GM19328 (cell line): ENCODE data around the gene ANO7.
"Not testable (repeated sequence)": the region's sequence is repeated elsewhere in the genome, so short reads cannot be mapped to it uniquely, and the experiment has no call there.

Experiments
- ATAC-seq: cut with Tn5 transposase; IDR thresholded peaks from one replicate; pipeline ENCODE4 v1.9.1; 2021; ENCODE audit warnings: mild to moderate bottlenecking, moderate library complexity; ENCODE audit not compliant: unreplicated experiment

ANO7 gene

GRCh38 chr2:241189093-241189855, 797 bp downstream of the ANO7 start:
- ATAC-seq = no peak

GRCh38 chr2:241189856-241190201, 1.4 kb downstream of the ANO7 start:
- ATAC-seq = no peak

GRCh38 chr2:241190291-241190981, 2.0 kb downstream of the ANO7 start:
- ATAC-seq = no peak

GRCh38 chr2:241191081-241191480, 2.6 kb downstream of the ANO7 start:
- no peak for ATAC-seq

GRCh38 chr2:241193271-241193670, 4.8 kb downstream of the ANO7 start:
- ATAC-seq = no peak

- ATAC-seq = no peak
These were observed 6.3 kb downstream of the ANO7 start for GRCh38 chr2:241194811-241195210.

GRCh38 chr2:241195506-241196130, 7.1 kb downstream of the ANO7 start:
- no peak for ATAC-seq

GRCh38 chr2:241197246-241197645, 8.8 kb downstream of the ANO7 start:
- ATAC-seq = not testable (repeated sequence)

GRCh38 chr2:241197947-241198346, 9.5 kb downstream of the ANO7 start:
- ATAC-seq = no peak

- ATAC-seq = no peak
These were observed 10.2 kb downstream of the ANO7 start for GRCh38 chr2:241198381-241199279.

- ATAC-seq = no peak
These were observed 10.8 kb downstream of the ANO7 start for GRCh38 chr2:241199286-241199685.

GRCh38 chr2:241199897-241200821, 11.7 kb downstream of the ANO7 start:
- no peak for ATAC-seq

- no peak for ATAC-seq
These were observed 12.4 kb downstream of the ANO7 start for GRCh38 chr2:241200822-241201395.

GRCh38 chr2:241201445-241202267, 13.2 kb downstream of the ANO7 start:
- ATAC-seq = no peak

GRCh38 chr2:241202268-241202585, 13.8 kb downstream of the ANO7 start:
- no peak for ATAC-seq

GRCh38 chr2:241202681-241203080, 14.2 kb downstream of the ANO7 start:
- no peak for ATAC-seq

GRCh38 chr2:241203218-241204009, 14.9 kb downstream of the ANO7 start:
- no peak for ATAC-seq

GRCh38 chr2:241204010-241204384, 15.5 kb downstream of the ANO7 start:
- ATAC-seq = no peak
